Hepatocyte (in vitro differentiated cells): Measurements from ENCODE around the gene UBE2I.

Experiments used
- CTCF ChIP-seq: fragments of 200-600 bp; sonication (generic); IDR thresholded peaks from 2 replicates; pipeline ENCODE4 v1.5.1; 2016; ENCODE audit warnings: antibody characterized with exemption, mild to moderate bottlenecking; ENCODE audit not compliant: poor library complexity
- EZH2 ChIP-seq: fragments of 200-600 bp; sonication (generic); IDR thresholded peaks from 2 replicates; pipeline ENCODE4 v1.6.1; 2016; ENCODE audit warnings: antibody characterized with exemption, mild to moderate bottlenecking, borderline replicate concordance
- EZH2phosphoT487 ChIP-seq: fragments of 200-600 bp; sonication (generic); IDR thresholded peaks from one replicate; pipeline ENCODE4 v1.6.1; 2018; ENCODE audit warnings: antibody characterized with exemption, mild to moderate bottlenecking, low read depth, moderate library complexity; ENCODE audit not compliant: unreplicated experiment, severe bottlenecking

GRCh38 chr16:1262846-1263221 is 46.6 kb upstream of the UBE2I start:
- TF ChIP-seq CTCF (no peak), EZH2 (no peak), EZH2phosphoT487 (no peak)
